VCaP (cell line): ENCODE results near the gene CAMSAP2.

Experiments used
- H3K27ac ChIP-seq: fragments of 450-650 bp; 2 replicates; pipeline ENCODE4 v1.5.1; 2017
- TF ChIP-seq, protein P1 (sequence below): fragments of 450-650 bp; conservative IDR thresholded peaks from 2 replicates; pipeline ENCODE4 v1.5.1; 2017; ENCODE audit warnings: mild to moderate bottlenecking, moderate library complexity

CAMSAP2 gene

GRCh38 chr1:200908191-200908868, 169.6 kb downstream of the CAMSAP2 start:
- H3K27ac ChIP-seq, result no peak overlapping the region; the same call in 1 of the 2 replicates
- TF ChIP-seq, protein P1, sequence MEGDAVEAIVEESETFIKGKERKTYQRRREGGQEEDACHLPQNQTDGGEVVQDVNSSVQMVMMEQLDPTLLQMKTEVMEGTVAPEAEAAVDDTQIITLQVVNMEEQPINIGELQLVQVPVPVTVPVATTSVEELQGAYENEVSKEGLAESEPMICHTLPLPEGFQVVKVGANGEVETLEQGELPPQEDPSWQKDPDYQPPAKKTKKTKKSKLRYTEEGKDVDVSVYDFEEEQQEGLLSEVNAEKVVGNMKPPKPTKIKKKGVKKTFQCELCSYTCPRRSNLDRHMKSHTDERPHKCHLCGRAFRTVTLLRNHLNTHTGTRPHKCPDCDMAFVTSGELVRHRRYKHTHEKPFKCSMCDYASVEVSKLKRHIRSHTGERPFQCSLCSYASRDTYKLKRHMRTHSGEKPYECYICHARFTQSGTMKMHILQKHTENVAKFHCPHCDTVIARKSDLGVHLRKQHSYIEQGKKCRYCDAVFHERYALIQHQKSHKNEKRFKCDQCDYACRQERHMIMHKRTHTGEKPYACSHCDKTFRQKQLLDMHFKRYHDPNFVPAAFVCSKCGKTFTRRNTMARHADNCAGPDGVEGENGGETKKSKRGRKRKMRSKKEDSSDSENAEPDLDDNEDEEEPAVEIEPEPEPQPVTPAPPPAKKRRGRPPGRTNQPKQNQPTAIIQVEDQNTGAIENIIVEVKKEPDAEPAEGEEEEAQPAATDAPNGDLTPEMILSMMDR, result no peak

- TF ChIP-seq, protein P1, result no peak
- H3K27ac ChIP-seq, result no peak overlapping the region; the same call in 1 of the 2 replicates
Observed at GRCh38 chr1:200909071-200909470, 170.4 kb downstream of the CAMSAP2 start.

DNA sequence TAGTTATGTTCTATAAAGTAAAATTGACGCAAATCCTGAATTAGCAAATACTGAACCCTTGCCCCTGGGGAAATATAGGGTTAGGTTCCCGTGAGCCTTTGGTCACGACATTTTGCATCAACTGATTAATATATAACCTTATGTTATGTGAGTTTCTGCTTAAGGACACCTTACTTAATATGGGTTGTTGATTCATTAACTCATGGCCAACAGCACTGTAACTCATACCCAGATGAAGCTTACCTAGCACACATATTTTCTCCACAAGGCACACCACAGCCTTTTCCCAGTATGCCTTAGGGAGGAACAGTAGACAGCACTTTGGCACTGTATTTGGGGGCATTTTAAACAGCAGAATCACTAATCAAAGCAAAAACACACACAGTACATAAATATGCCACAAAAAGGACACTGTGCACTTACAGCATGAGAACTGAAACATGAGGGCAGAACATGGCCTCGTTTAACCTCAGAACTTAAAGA, 171.1 kb downstream of the CAMSAP2 start:
- no peak overlapping the region for H3K27ac ChIP-seq
- TF ChIP-seq, protein P1, result no peak
